HG02840 (cell line): Measurements from ENCODE around the gene RYR1.

Experiments used
- ATAC-seq: cut with Tn5 transposase; IDR thresholded peaks from one replicate; pipeline ENCODE4 v1.9.1; 2021; ENCODE audit warnings: mild to moderate bottlenecking, moderate library complexity, moderate number of reproducible peaks; ENCODE audit not compliant: unreplicated experiment, low FRiP score

RYR1 gene

DNA sequence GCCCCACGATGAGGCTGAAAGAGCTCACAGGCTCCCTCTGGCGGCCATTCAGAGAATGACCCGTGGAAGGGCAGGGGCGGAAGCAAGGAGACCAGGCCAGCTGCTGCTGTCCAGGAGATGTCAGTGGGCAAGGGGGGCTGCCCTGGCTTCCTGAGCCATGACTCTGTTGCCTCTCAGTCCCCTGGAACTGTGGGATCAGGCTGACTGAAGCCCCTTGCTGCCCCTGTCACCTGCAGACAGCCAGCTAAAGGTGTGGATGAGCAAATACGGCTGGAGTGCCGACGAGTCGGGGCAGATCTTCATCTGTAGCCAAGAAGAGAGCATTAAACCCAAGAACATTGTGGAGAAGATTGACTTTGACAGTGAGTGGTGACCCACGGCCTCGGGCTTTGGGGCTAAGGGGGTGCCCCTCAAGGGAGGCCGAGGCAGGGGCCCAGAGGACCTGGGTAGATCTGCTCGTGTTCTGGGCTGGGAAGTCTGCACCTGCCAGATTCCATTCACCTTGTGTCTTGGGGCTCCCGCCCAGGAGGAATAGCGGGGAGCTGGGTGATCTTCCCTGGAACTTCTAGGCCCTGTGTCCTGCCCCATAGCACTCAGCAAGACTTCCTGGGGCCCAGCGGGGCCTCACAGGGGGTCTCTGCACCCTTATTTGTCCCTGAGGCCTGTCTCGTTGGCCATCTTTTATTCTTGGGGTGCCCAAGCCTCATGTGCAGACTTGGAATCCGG is 201.4 kb downstream of the RYR1 start:
- no peak for ATAC-seq

DNA sequence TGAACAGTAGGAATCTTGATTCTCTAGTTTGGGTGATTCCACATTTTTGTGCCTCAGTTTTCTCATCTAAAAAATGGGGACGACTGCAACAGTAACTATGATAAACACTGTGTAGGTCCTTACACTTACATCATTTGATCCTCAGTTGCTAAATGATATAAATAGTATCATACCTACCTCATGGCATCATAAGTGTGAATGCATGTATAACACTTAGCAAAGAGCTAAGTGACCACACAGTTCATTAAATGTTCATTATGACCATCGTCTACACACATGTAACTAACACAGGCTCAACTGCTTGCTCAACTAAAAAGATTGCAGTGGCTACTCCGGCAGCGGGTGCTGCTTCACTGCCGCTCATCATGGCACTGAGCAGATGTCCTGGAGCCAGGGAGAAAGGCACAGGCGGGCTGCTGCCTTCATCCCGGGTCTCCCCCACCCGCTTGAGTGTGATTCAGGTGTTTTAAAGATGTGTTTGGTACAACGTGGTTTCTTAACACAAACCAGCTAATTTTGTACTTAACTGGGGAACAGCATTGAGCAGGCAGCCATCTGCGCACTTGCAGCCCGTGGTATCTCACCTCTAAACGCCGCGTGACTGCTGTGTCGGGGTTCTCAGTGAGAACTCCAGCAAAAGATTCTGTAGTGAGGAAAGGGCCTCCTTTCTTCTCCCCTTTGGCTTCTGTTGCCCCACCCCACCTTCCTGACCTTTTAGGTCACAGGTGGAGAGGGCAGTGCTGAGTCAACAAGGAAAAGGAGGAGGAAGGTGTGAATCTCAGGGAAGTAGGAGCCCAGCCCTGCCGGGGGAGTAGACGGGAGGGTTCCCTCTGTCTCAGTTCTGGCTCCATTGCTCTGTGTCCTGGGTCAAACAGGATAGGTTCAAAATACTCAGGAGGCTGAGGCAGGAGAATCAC is 202.2 kb downstream of the RYR1 start:
- no peak for ATAC-seq
